B cell (primary cell): ENCODE data around the gene VWA5B1. TPM values are rescaled to one million over a fixed set of nuclear protein-coding genes. Genes with fewer than 3 reads are reported as not detected.

Experiments used
- ATAC-seq: fragments of 200-7000 bp; cut with Tn5 transposase; one replicate; pipeline ENCODE4 v1.10.0; 2021; ENCODE audit warnings: low read depth, mild to moderate bottlenecking, moderate number of reproducible peaks, moderate library complexity
- CTCF ChIA-PET: fragments of 350-600 bp; sonication (Branson Sonifier 250); formaldehyde crosslinking; loops from one replicate; lab custom pipeline; 2021; ENCODE audit warnings: antibody characterized with exemption, inconsistent platforms; lab: Charles Lee
- POLR2A ChIA-PET: fragments of 350-600 bp; sonication (Branson Sonifier 250); formaldehyde crosslinking; loops from one replicate; lab custom pipeline; 2021; ENCODE audit warnings: antibody characterized with exemption; lab: Charles Lee
- DNase-seq: peaks from one replicate; pipeline ENCODE4 v3.0.0; 2013
- H2AFZ ChIP-seq: 2 replicates; pipeline ENCODE4 v1.6.1; 2012; ENCODE audit warnings: mild to moderate bottlenecking, low read depth, low read length; ENCODE audit not compliant: insufficient read depth, poor library complexity, severe bottlenecking
- H3K27ac ChIP-seq, 2 donors: 1 replicate in 1 of 2; 2 replicates in 1 of 2; pipeline ENCODE4 v1.5.1; 2012 to 2013; ENCODE audit warnings: low read length in 2 of 2, mild to moderate bottlenecking in 2 of 2, moderate library complexity in 1 of 2
- H3K27me3 ChIP-seq, 4 experiments: fragments of 200-600 bp in 1 of 4; sonication (generic) in 1 of 4; replicated peaks in 1 of 4; 1 replicate in 2 of 4; 2 replicates in 2 of 4; pipeline versions ENCODE4 v1.6.1 to v1.7.0; 2013 to 2016; ENCODE audit warnings: low read length in 3 of 4, mild to moderate bottlenecking in 2 of 4, mixed read lengths in 1 of 4, moderate library complexity in 1 of 4; ENCODE audit not compliant: insufficient read depth in 4 of 4, control insufficient read depth in 3 of 4; ENCODE audit errors: control extremely low read depth in 1 of 4
- H3K36me3 ChIP-seq, 2 experiments: replicated peaks in 1 of 2; 1 replicate in 1 of 2; 2 replicates in 1 of 2; pipeline versions ENCODE4 v1.6.1 to v1.7.1; 2013; ENCODE audit warnings: low read length in 1 of 2; ENCODE audit not compliant: insufficient read depth in 2 of 2, control insufficient read depth in 1 of 2; ENCODE audit errors: control extremely low read depth in 1 of 2, extremely low read depth in 1 of 2
- H3K4me1 ChIP-seq, 2 donors: fragments of 200-600 bp in 1 of 2; sonication (generic) in 1 of 2; 1 replicate in 1 of 2; 2 replicates in 1 of 2; pipeline versions ENCODE4 v1.5.1 to v1.6.1; 2013 to 2017; ENCODE audit warnings: low read length in 2 of 2; ENCODE audit not compliant: control insufficient read depth in 2 of 2, insufficient read depth in 2 of 2
- H3K4me2 ChIP-seq: replicated peaks from 2 replicates; pipeline ENCODE3; 2012; ENCODE audit warnings: mild to moderate bottlenecking, low read depth, low read length; ENCODE audit not compliant: poor library complexity, severe bottlenecking
- H3K4me3 ChIP-seq, 5 experiments: fragments of 200-600 bp in 1 of 5; sonication (generic) in 1 of 5; 1 replicate in 3 of 5; 2 replicates in 2 of 5; pipeline versions ENCODE4 v1.5.1 to v1.7.0; 2011 to 2016; ENCODE audit warnings: low read length in 4 of 5, mild to moderate bottlenecking in 4 of 5, low read depth in 2 of 5, control low read depth in 1 of 5, moderate library complexity in 1 of 5; ENCODE audit not compliant: insufficient read depth in 1 of 5; ENCODE audit errors: control extremely low read depth in 1 of 5, extremely low read depth in 1 of 5
- H3K79me2 ChIP-seq: fragments of 200-600 bp; sonication (generic); one replicate; pipeline ENCODE4 v1.6.0; 2016; ENCODE audit warnings: low read length; ENCODE audit not compliant: control insufficient read depth, insufficient read depth
- H3K9ac ChIP-seq: fragments of 200-600 bp; sonication (generic); 2 replicates; pipeline ENCODE4 v1.6.1; 2017; ENCODE audit warnings: mild to moderate bottlenecking, low read length, moderate library complexity
- H3K9me3 ChIP-seq, 3 donors: one replicate each; pipeline versions ENCODE4 v1.6.1 to v1.7.1; 2013; ENCODE audit warnings: low read length in 2 of 3; ENCODE audit not compliant: control insufficient read depth in 2 of 3, insufficient read depth in 1 of 3; ENCODE audit errors: control extremely low read depth in 1 of 3
- H4K20me1 ChIP-seq: 2 replicates; pipeline ENCODE4 v1.6.0; 2012; ENCODE audit warnings: mild to moderate bottlenecking, low read length; ENCODE audit not compliant: insufficient read depth, control insufficient read depth, poor library complexity, severe bottlenecking
- H3K27ac Mint-ChIP-seq: one replicate; pipeline ENCODE4 v1.8.0; 2021; ENCODE audit warnings: mixed read lengths
- H3K27me3 Mint-ChIP-seq: one replicate; pipeline ENCODE4 v1.8.0; 2021; ENCODE audit warnings: mixed read lengths
- H3K4me1 Mint-ChIP-seq: one replicate; pipeline ENCODE4 v1.8.0; 2021; ENCODE audit warnings: mixed read lengths
- H3K4me3 Mint-ChIP-seq: one replicate; pipeline ENCODE4 v1.8.0; 2021; ENCODE audit warnings: mixed read lengths
- H3K9me3 Mint-ChIP-seq: one replicate; pipeline ENCODE4 v1.8.0; 2022; ENCODE audit warnings: mixed read lengths; ENCODE audit not compliant: insufficient read depth
- EZH2 ChIP-seq: IDR thresholded peaks from 2 replicates; pipeline ENCODE4 v1.6.1; 2012; ENCODE audit warnings: borderline replicate concordance, low read depth, mild to moderate bottlenecking, moderate library complexity, low read length; ENCODE audit not compliant: insufficient read depth, poor library complexity, severe bottlenecking
- WGBS: methylation state at CpG from one replicate; pipeline ENCODE4 v1.1.5; 2013; ENCODE audit warnings: missing lambda C conversion rate; ENCODE audit not compliant: insufficient coverage; 5-methylcytosine and 5-hydroxymethylcytosine counted together
- intact Hi-C: fragments of 100-400 bp; cut with micrococcal nuclease; formaldehyde crosslinking; loops from one replicate; pipeline ENCODE4 v1.10.0; 2022
- polyA plus RNA-seq: library from polyadenylated mRNA; depleted of rRNA; stranded (reverse); fragments of >200 nt; gene quantifications from 2 replicates; pipeline ENCODE4 v1.2.3, GENCODE V29; 2012
- total RNA-seq, 2 donors: library from RNA; stranded (reverse); fragments of 120-200 nt in 1 of 2; gene quantifications; 1 replicate in 1 of 2; 2 replicates in 1 of 2; pipeline versions ENCODE4 v1.2.3 to v1.2.4, GENCODE V29; 2013 to 2022
- TF ChIP-seq, protein P1 (sequence below): fragments of 200-600 bp; IDR thresholded peaks from one replicate; pipeline ENCODE4 v1.8.0; 2022; ENCODE audit warnings: antibody characterized with exemption, mild to moderate bottlenecking

The VWA5B1 gene
- total and polyA plus RNA-seq, 2 donors (not counting 1 experiment from before 2014, with no cell fraction given): not detected

DNA sequence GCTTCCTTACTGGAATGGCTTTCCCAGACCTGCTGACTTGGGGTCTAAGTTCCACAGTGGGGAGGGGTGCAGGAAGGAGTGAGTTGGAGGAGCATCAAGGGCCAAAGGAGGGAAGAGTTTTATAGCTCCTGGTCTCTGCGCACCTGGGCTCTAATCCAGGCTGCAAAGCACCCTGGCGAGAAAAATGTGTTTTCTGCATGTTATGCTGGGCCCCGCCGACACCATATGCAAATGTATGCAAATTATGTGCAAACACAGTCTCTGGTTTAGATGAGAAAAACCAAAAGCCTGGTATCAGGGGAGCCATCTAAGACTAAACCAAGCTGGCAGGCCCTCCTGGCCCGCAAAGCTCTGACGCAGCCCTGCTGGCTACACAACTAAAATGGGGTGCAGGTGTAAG, 95.0 kb downstream of the VWA5B1 start:
- TF ChIP-seq, protein P1, sequence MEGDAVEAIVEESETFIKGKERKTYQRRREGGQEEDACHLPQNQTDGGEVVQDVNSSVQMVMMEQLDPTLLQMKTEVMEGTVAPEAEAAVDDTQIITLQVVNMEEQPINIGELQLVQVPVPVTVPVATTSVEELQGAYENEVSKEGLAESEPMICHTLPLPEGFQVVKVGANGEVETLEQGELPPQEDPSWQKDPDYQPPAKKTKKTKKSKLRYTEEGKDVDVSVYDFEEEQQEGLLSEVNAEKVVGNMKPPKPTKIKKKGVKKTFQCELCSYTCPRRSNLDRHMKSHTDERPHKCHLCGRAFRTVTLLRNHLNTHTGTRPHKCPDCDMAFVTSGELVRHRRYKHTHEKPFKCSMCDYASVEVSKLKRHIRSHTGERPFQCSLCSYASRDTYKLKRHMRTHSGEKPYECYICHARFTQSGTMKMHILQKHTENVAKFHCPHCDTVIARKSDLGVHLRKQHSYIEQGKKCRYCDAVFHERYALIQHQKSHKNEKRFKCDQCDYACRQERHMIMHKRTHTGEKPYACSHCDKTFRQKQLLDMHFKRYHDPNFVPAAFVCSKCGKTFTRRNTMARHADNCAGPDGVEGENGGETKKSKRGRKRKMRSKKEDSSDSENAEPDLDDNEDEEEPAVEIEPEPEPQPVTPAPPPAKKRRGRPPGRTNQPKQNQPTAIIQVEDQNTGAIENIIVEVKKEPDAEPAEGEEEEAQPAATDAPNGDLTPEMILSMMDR: no peak
- TF ChIP-seq EZH2: no peak
- Mint-ChIP-seq H3K4me3 (no peak overlapping the region), H3K27me3 (peaks cover 45% of the 10 kb centered on the region), H3K4me1 (peaks cover 22% of the 10 kb centered on the region), H3K27ac (no peak overlapping the region), H3K9me3 (no peaks in the 10 kb centered on the region)
- intact Hi-C loops: no loop called here
- H3K4me1 ChIP-seq: peaks cover 0 to 12% of the 10 kb centered on the region in 2 donors
- WGBS: 29% methylated on average over 5 of the region's 6 CpGs
- no peak overlapping the region for H3K27ac ChIP-seq
- H2AFZ ChIP-seq: no peak overlapping the region
- ATAC-seq: no peak
- no peaks in the 10 kb centered on the region for H3K36me3 ChIP-seq
- no peak overlapping the region for H3K9ac ChIP-seq
- H3K27me3 ChIP-seq: peaks cover 0 to 34% (median 11%) of the 10 kb centered on the region in 4 experiments
- H3K79me2 ChIP-seq: no peaks in the 10 kb centered on the region
- no peaks in the 10 kb centered on the region for H4K20me1 ChIP-seq
- no peak for DNase-seq
- ChIA-PET POLR2A (no interaction called here), CTCF (no interaction called here)
- no peak overlapping the region for H3K4me2 ChIP-seq
- no peaks in the 10 kb centered on the region for H3K9me3 ChIP-seq
- H3K4me3 ChIP-seq: no peak overlapping the region

DNA sequence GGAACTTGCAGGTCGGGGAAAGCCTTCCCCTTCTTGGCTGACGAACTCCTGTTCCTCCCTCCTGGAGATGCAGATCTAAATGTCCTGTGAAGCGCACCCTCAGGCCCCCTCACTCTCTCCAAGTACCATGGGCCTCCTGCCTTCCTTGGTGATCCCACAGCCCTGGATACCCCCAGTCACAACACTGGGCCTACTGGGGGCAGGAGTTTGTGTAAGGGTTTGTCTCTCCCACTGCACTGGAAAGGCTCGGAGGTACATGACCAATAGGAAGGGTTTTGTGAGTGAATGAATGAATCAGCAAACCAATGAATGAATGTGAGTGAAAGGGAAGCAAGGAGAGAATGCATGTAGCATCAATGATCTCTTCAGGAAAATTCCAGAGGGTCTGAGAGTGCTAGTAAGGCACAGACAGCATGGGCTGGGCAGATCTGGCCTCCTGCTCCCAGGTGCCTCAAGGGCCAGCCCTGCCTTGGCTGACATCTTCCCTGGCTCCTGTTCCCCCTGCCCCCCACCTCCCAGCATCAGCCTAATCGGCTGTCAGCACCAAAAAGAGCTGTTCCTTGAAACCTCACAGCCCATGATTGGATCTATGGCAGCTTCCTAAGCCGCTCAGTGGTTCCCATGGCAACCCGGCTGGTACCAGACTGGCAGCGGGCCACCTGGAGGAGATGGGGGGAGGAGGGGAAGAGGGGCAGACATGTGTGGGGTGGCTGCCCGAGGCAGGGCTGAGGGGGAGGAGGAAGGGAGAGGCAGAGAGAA, 95.8 kb downstream of the VWA5B1 start:
- Histone ChIP-seq H3K27me3 (peaks cover 0 to 34% (median 11%) of the 10 kb centered on the region in 4 experiments), H3K9me3 (no peaks in the 10 kb centered on the region), H3K27ac (no peak overlapping the region), H4K20me1 (no peaks in the 10 kb centered on the region), H3K9ac (no peak overlapping the region), H3K4me3 (no peak overlapping the region), H2AFZ (no peak overlapping the region), H3K79me2 (no peaks in the 10 kb centered on the region), H3K4me1 (peaks cover 0 to 5% of the 10 kb centered on the region in 2 donors), H3K4me2 (no peak overlapping the region), H3K36me3 (no peaks in the 10 kb centered on the region)
- Mint-ChIP-seq H3K9me3 (no peaks in the 10 kb centered on the region), H3K4me1 (peaks cover 16% of the 10 kb centered on the region), H3K27me3 (peaks cover 49% of the 10 kb centered on the region), H3K4me3 (no peak overlapping the region), H3K27ac (no peak overlapping the region)
- WGBS: 35% methylated on average over 8 of the region's 9 CpGs
- no peak for ATAC-seq
- ChIA-PET CTCF (interaction anchor here (0.8 kb wide), 1 partner anchor 1615 kb away, joined by 3 read pairs; no protein-coding TSS in a partner anchor), POLR2A (no interaction called here)
- TF ChIP-seq, protein P1: no peak
- no peak for DNase-seq
- intact Hi-C loops: no loop called here
